Liver (tissue), 9 donors: ENCODE measurements around the gene ATG16L1. TPM values are rescaled to one million over a fixed set of nuclear protein-coding genes. Genes with fewer than 3 reads are reported as not detected.
"Not testable (repeated sequence)": the region's sequence is repeated elsewhere in the genome, so short reads cannot be mapped to it uniquely, and the experiment has no call there.

ENCODE experiments used
- DNase-seq: peaks from one replicate; pipeline ENCODE4 v3.0.0-alpha.2; 2017; ENCODE audit warnings: low spot score
- H3K27ac ChIP-seq, 2 donors: one replicate each; pipeline ENCODE4 v1.7.0; 2013; ENCODE audit warnings: inconsistent platforms in 2 of 2, low read length in 2 of 2, control low read depth in 1 of 2, low read depth in 1 of 2, mild to moderate bottlenecking in 1 of 2
- H3K27me3 ChIP-seq, 4 donors: one replicate each; pipeline versions ENCODE4 v1.6.1 to v1.7.0; 2013; ENCODE audit warnings: low read length in 3 of 4, inconsistent platforms in 1 of 4, mild to moderate bottlenecking in 1 of 4, moderate library complexity in 1 of 4; ENCODE audit not compliant: control insufficient read depth in 4 of 4, insufficient read depth in 4 of 4
- H3K36me3 ChIP-seq, 4 donors: one replicate each; pipeline versions ENCODE4 v1.6.1 to v1.7.0; 2013; ENCODE audit warnings: low read length in 3 of 4, mild to moderate bottlenecking in 3 of 4, low read depth in 1 of 4, moderate library complexity in 1 of 4; ENCODE audit not compliant: control insufficient read depth in 4 of 4, insufficient read depth in 3 of 4
- H3K4me1 ChIP-seq, 4 donors: one replicate each; pipeline versions ENCODE4 v1.6.1 to v1.7.0; 2013; ENCODE audit warnings: low read length in 3 of 4, mild to moderate bottlenecking in 3 of 4, moderate library complexity in 1 of 4; ENCODE audit not compliant: control insufficient read depth in 4 of 4, insufficient read depth in 4 of 4
- H3K4me3 ChIP-seq, 3 donors: one replicate each; pipeline versions ENCODE4 v1.6.1 to v1.7.0; 2013; ENCODE audit warnings: low read length in 3 of 3, control low read depth in 1 of 3, low read depth in 1 of 3, mild to moderate bottlenecking in 1 of 3
- H3K9ac ChIP-seq, 2 donors: one replicate each; pipeline ENCODE4 v1.7.0; 2013; ENCODE audit warnings: low read length in 2 of 2, mild to moderate bottlenecking in 2 of 2, moderate library complexity in 2 of 2, control low read depth in 1 of 2, low read depth in 1 of 2
- H3K9me3 ChIP-seq, 4 donors: one replicate each; pipeline versions ENCODE4 v1.6.1 to v1.7.0; 2013; ENCODE audit warnings: low read length in 3 of 4; ENCODE audit not compliant: control insufficient read depth in 4 of 4
- ATF3 ChIP-seq: IDR thresholded peaks from 2 replicates; pipeline ENCODE4 v1.6.1; 2016; ENCODE audit warnings: antibody characterized with exemption
- CTCF ChIP-seq: fragments of 150-350 bp; IDR thresholded peaks from 2 replicates; pipeline ENCODE4 v1.5.1; 2017; ENCODE audit warnings: improper control_type of control experiment, low read depth, low read length; ENCODE audit not compliant: missing input control
- EGR1 ChIP-seq, 2 donors: IDR thresholded peaks; 2 replicates each; pipeline ENCODE4 v1.6.1; 2016 to 2018; ENCODE audit warnings: antibody characterized with exemption in 2 of 2, low read depth in 2 of 2
- FOXA1 ChIP-seq: IDR thresholded peaks from 2 replicates; pipeline ENCODE4 v1.6.1; 2016; ENCODE audit warnings: antibody characterized with exemption
- FOXA2 ChIP-seq: IDR thresholded peaks from 2 replicates; pipeline ENCODE4 v1.6.1; 2016; ENCODE audit warnings: antibody characterized with exemption
- GABPA ChIP-seq, 2 donors: IDR thresholded peaks in 1 of 2; conservative IDR thresholded peaks in 1 of 2; 2 replicates each; pipeline ENCODE4 v1.6.1; 2016; ENCODE audit warnings: antibody characterized with exemption in 2 of 2, mild to moderate bottlenecking in 1 of 2, moderate library complexity in 1 of 2
- HNF4A ChIP-seq, 2 donors: conservative IDR thresholded peaks; 2 replicates each; pipeline ENCODE4 v1.6.1; 2016; ENCODE audit warnings: antibody characterized with exemption in 2 of 2, mild to moderate bottlenecking in 2 of 2
- JUND ChIP-seq, 2 donors: IDR thresholded peaks; 2 replicates each; pipeline ENCODE4 v1.6.1; 2016; ENCODE audit warnings: antibody characterized with exemption in 2 of 2
- MAX ChIP-seq: IDR thresholded peaks from 2 replicates; pipeline ENCODE4 v1.6.1; 2016; ENCODE audit warnings: antibody characterized with exemption
- NR2F2 ChIP-seq: IDR thresholded peaks from 2 replicates; pipeline ENCODE4 v1.6.1; 2016; ENCODE audit warnings: antibody characterized with exemption
- RAD21 ChIP-seq, 2 donors: IDR thresholded peaks; 2 replicates each; pipeline ENCODE4 v1.6.1; 2016; ENCODE audit warnings: antibody characterized with exemption in 2 of 2, mild to moderate bottlenecking in 2 of 2
- REST ChIP-seq: IDR thresholded peaks from 2 replicates; pipeline ENCODE4 v1.6.1; 2016; ENCODE audit warnings: antibody characterized with exemption, mild to moderate bottlenecking
- RXRA ChIP-seq, 2 donors: IDR thresholded peaks; 2 replicates each; pipeline ENCODE4 v1.6.1; 2017 to 2018; ENCODE audit warnings: antibody characterized with exemption in 2 of 2, mild to moderate bottlenecking in 1 of 2
- SP1 ChIP-seq: IDR thresholded peaks from 2 replicates; pipeline ENCODE4 v1.6.1; 2018; ENCODE audit warnings: antibody characterized with exemption, mild to moderate bottlenecking
- TAF1 ChIP-seq: conservative IDR thresholded peaks from 2 replicates; pipeline ENCODE4 v1.6.1; 2016; ENCODE audit warnings: antibody characterized with exemption, mild to moderate bottlenecking
- YY1 ChIP-seq: IDR thresholded peaks from 2 replicates; pipeline ENCODE4 v1.6.1; 2016; ENCODE audit warnings: antibody characterized with exemption, mild to moderate bottlenecking
- ZBTB33 ChIP-seq: IDR thresholded peaks from 2 replicates; pipeline ENCODE4 v1.6.1; 2016; ENCODE audit warnings: antibody characterized with exemption
- WGBS: extraction: QIAGEN DNeasy Blood & Tissue Kit; methylation state at CpG from one replicate; pipeline ENCODE4 v1.1.7; 2013; 5-methylcytosine and 5-hydroxymethylcytosine counted together
- polyA plus RNA-seq, 2 donors: library from polyadenylated mRNA; stranded (reverse) in 1 of 2; unstranded in 1 of 2; fragments of 200-250 nt in 1 of 2; fragments of >200 nt in 1 of 2; fragmentation: Nextera tagmentation in 1 of 2; extraction: Ambion mirVana in 1 of 2; gene quantifications; one replicate each; pipeline versions ENCODE4 v1.2.1 to v1.2.3, GENCODE V29; 2013 to 2015
- total RNA-seq, 2 donors: library from RNA; depleted of rRNA; stranded (reverse); fragments of >200 nt; gene quantifications; one replicate each; pipeline ENCODE4 v1.2.3, GENCODE V29; 2014
- donor health status: healthy.
- donor health status: healthy.
- donor health status: healthy.
- donor health status: healthy.
- donor health status: healthy.

Gene ATG16L1
- total and polyA plus RNA-seq, 4 donors: 6.4 to 22.8 (median 15.7) TPM

GRCh38 chr2:233332125-233332524 lies 80.7 kb downstream of the ATG16L1 start:
- Histone ChIP-seq H3K4me3 (no peak overlapping the region), H3K36me3 (no peaks in the 10 kb centered on the region), H3K4me1 (no peaks in the 10 kb centered on the region), H3K9me3 (no peaks in the 10 kb centered on the region), H3K27me3 (no peaks in the 10 kb centered on the region), H3K27ac (peak overlapping the region; percentile 55 to 73), H3K9ac (no peak overlapping the region)
- no peak for DNase-seq
- WGBS: 87% methylated on average over 4 of the region's 4 CpGs
- TF ChIP-seq FOXA2: no peak
- TF ChIP-seq HNF4A (conservative IDR thresholded peaks at IDR 0.05): no peak
- no peak for TF ChIP-seq JUND (IDR thresholded peaks at IDR 0.05)
- TF ChIP-seq RXRA (IDR thresholded peaks at IDR 0.05): no peak
- TF ChIP-seq MAX: no peak
- no peak for TF ChIP-seq EGR1 (IDR thresholded peaks at IDR 0.05; ENCODE audit: low read depth in 2 of 2)
- TF ChIP-seq YY1: no peak
- TF ChIP-seq FOXA1: no peak
- no peak for TF ChIP-seq REST
- TF ChIP-seq GABPA (IDR thresholded peaks at IDR 0.05 in 1 of 2, conservative IDR thresholded peaks at IDR 0.05 in 1 of 2): no peak
- no peak for TF ChIP-seq SP1
- TF ChIP-seq RAD21 (IDR thresholded peaks at IDR 0.05): no peak
- TF ChIP-seq TAF1: no peak
- TF ChIP-seq NR2F2: no peak
- no peak for TF ChIP-seq ATF3
- TF ChIP-seq CTCF: no peak

GRCh38 chr2:233334915-233335314 lies 83.4 kb downstream of the ATG16L1 start:
- Histone ChIP-seq H3K27ac (no peak overlapping the region), H3K9ac (no peak overlapping the region), H3K27me3 (no peaks in the 10 kb centered on the region), H3K36me3 (no peaks in the 10 kb centered on the region), H3K4me1 (no peaks in the 10 kb centered on the region), H3K4me3 (no peak overlapping the region), H3K9me3 (no peaks in the 10 kb centered on the region)
- DNase-seq: no peak
- no peak for TF ChIP-seq ATF3
- TF ChIP-seq TAF1: no peak
- no peak for TF ChIP-seq SP1
- TF ChIP-seq HNF4A (conservative IDR thresholded peaks at IDR 0.05): no peak
- no peak for TF ChIP-seq RXRA (IDR thresholded peaks at IDR 0.05)
- no peak for TF ChIP-seq JUND (IDR thresholded peaks at IDR 0.05)
- no peak for TF ChIP-seq ZBTB33
- TF ChIP-seq GABPA (IDR thresholded peaks at IDR 0.05 in 1 of 2, conservative IDR thresholded peaks at IDR 0.05 in 1 of 2): no peak
- TF ChIP-seq FOXA2: no peak
- no peak for TF ChIP-seq EGR1 (IDR thresholded peaks at IDR 0.05; ENCODE audit: low read depth in 2 of 2)
- 96% methylated on average over 11 of the region's 11 CpGs for WGBS

GRCh38 chr2:233336091-233336490 lies 84.6 kb downstream of the ATG16L1 start:
- not testable (repeated sequence) for H3K9ac ChIP-seq, H3K36me3 ChIP-seq, DNase-seq, H3K27me3 ChIP-seq, H3K9me3 ChIP-seq, H3K4me3 ChIP-seq, H3K4me1 ChIP-seq, H3K27ac ChIP-seq
- WGBS: 93% methylated on average over 13 of the region's 13 CpGs
